NCI-H748 (cell line): Measurements from ENCODE around the gene MEAK7.

ENCODE experiments used
- DNase-seq: peaks from one replicate; lab custom pipeline; 2025; ENCODE audit not compliant: unreplicated experiment; lab: John Stamatoyannopoulos, UW

The MEAK7 gene

GRCh38 chr16:84489131-84489530, 15.3 kb downstream of the MEAK7 start:
- DNase-seq = no peak

GRCh38 chr16:84487358-84487757, 17.1 kb downstream of the MEAK7 start:
- DNase-seq = no peak

- no peak for DNase-seq
Measured at GRCh38 chr16:84486551-84487235, 17.8 kb downstream of the MEAK7 start.

GRCh38 chr16:84486126-84486525, 18.3 kb downstream of the MEAK7 start:
- no peak for DNase-seq

GRCh38 chr16:84485255-84486010, 19.0 kb downstream of the MEAK7 start:
- DNase-seq = no peak

- DNase-seq = peak; percentile 29
Measured at GRCh38 chr16:84484579-84485254, 19.7 kb downstream of the MEAK7 start.

- no peak for DNase-seq
Measured at GRCh38 chr16:84483882-84484565, 20.4 kb downstream of the MEAK7 start.

- DNase-seq = no peak
Measured at GRCh38 chr16:84482951-84483881, 21.2 kb downstream of the MEAK7 start.

- DNase-seq = no peak
Measured at GRCh38 chr16:84482001-84482891, 22.2 kb downstream of the MEAK7 start.

- DNase-seq = no peak
Measured at GRCh38 chr16:84481051-84481735, 23.3 kb downstream of the MEAK7 start.

- no peak for DNase-seq
Measured at GRCh38 chr16:84479716-84480450, 24.6 kb downstream of the MEAK7 start.

GRCh38 chr16:84478172-84478947, 26.1 kb downstream of the MEAK7 start:
- DNase-seq = no peak

GRCh38 chr16:84477661-84478060, 26.8 kb downstream of the MEAK7 start:
- no peak for DNase-seq

GRCh38 chr16:84476401-84476800, 28.1 kb downstream of the MEAK7 start:
- DNase-seq = no peak

- no peak for DNase-seq
Measured at GRCh38 chr16:84475643-84476240, 28.7 kb downstream of the MEAK7 start.

GRCh38 chr16:84471966-84472365, 32.5 kb downstream of the MEAK7 start:
- no peak for DNase-seq

GRCh38 chr16:84471316-84471715, 33.1 kb downstream of the MEAK7 start:
- DNase-seq = no peak
